ENCODE data around the gene MELTF.

Gene MELTF

DNA sequence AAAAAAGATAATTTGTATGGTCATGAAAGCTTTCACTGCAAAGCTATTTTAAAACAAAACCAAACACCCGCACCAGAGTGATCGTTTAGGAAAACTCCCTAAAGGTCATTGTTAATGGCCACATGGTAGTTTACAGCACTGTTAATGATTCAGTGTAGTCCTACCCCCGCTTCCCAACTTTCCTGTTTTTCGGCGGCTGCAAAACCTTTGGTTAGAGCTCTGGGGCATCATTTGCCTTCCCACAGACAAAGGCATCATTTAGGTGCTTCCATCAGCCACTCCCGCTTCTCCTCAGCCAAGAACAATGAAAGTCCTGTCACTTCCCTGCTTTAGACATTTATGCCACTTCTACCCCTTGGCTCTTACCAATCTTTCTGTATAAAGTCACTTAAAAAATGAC lies 10.6 kb downstream of the MELTF start:
- ChIA-PET CTCF (interaction anchor here (1.0 to 1.2 kb wide), 3 partner anchors 10 to 49 kb away, joined by 3 to 13 read pairs (median 4); partner anchors contain the start of gene MELTF), POLR2A (no interaction called here)
- no peak overlapping the region for H3K4me3 ChIP-seq (ENCODE audit: low read depth, low read length)
- TF ChIP-seq, protein P1, sequence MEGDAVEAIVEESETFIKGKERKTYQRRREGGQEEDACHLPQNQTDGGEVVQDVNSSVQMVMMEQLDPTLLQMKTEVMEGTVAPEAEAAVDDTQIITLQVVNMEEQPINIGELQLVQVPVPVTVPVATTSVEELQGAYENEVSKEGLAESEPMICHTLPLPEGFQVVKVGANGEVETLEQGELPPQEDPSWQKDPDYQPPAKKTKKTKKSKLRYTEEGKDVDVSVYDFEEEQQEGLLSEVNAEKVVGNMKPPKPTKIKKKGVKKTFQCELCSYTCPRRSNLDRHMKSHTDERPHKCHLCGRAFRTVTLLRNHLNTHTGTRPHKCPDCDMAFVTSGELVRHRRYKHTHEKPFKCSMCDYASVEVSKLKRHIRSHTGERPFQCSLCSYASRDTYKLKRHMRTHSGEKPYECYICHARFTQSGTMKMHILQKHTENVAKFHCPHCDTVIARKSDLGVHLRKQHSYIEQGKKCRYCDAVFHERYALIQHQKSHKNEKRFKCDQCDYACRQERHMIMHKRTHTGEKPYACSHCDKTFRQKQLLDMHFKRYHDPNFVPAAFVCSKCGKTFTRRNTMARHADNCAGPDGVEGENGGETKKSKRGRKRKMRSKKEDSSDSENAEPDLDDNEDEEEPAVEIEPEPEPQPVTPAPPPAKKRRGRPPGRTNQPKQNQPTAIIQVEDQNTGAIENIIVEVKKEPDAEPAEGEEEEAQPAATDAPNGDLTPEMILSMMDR (IDR thresholded peaks at IDR 0.05; ENCODE audit: insufficient read depth, low read length, missing control alignments), result no peak
- DNase-seq (ENCODE audit: low read depth, low spot score), result no peak

DNA sequence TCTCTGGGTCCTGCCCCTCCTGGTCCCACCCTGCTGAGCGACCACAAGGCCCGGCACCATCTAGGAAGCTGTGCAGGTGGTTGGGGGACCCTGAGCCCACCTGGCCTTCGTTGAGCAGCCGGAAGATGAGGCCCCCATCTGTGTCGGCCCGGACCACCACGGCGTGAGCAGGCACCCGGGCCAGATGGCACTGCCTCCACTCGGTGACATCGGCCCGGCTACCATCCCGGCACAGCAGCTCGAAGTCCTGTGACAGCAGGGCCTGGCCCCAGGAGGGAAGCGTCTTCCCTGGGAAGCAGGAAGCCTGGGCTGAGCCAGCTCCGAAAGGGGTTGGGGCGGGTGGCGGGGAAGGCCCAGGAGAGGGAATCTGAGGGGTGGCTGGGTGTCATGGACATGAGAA lies 12.6 kb downstream of the MELTF start:
- TF ChIP-seq, protein P1 (IDR thresholded peaks at IDR 0.05; ENCODE audit: insufficient read depth, low read length, missing control alignments), result no peak
- no peak overlapping the region for H3K4me3 ChIP-seq (ENCODE audit: low read depth, low read length)
- ChIA-PET CTCF (interaction anchor here (1.3 to 3.1 kb wide), 5 partner anchors 10 to 39 kb away, joined by 3 to 24 read pairs (median 6); partner anchors contain the start of gene MELTF), POLR2A (no interaction called here)
- DNase-seq (ENCODE audit: low read depth, low spot score), result no peak

GRCh38 chr3:197015790-197016736 lies 13.6 kb downstream of the MELTF start:
- DNase-seq (ENCODE audit: low read depth, low spot score), result no peak
- TF ChIP-seq, protein P1 (IDR thresholded peaks at IDR 0.05; ENCODE audit: insufficient read depth, low read length, missing control alignments), result no peak
- ChIA-PET CTCF (interaction anchor here (1.3 to 3.1 kb wide), 3 partner anchors 13 to 38 kb away, joined by 3 to 24 read pairs (median 7); partner anchors contain the start of gene MELTF), POLR2A (no interaction called here)
- H3K4me3 ChIP-seq (ENCODE audit: low read depth, low read length), result no peak overlapping the region

DNA sequence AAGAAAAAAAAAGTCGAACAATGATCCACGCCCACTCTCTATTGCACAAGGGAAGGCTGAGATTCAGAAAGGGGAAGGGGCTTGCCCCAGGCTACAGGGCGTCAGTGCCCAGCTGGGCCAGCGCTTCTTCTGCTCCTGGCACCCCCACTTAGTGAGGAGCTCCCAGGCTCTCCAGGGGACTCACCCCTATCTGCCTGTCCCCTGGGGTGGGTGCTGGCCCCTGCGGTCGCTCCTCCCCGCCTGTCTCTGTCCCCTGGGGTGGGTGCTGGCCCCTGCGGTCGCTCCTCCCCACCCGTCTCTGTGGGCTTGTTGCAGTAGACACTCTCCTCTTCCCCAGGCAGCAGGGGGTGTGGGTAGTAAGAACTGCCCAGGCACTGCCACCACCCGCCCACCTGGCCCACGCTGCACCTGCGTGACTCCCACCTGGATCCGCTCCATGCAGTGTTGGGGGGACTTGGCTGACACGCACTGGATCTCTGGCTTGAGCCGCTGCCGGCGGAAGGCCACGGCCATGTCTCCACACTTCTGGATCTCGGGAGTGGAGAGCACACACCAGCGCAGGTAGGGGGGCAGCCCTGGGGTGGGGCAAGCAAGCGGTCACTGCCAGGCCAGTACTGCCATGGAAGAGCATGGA lies 14.6 kb downstream of the MELTF start:
- TF ChIP-seq, protein P1 (IDR thresholded peaks at IDR 0.05; ENCODE audit: insufficient read depth, low read length, missing control alignments), result no peak
- CTCF ChIA-PET, result interaction anchor here (1.0 to 3.1 kb wide), 2 partner anchors 14 kb away, joined by 3 to 24 read pairs; partner anchors contain the start of gene MELTF
- POLR2A ChIA-PET, result no interaction called here
- no peak for DNase-seq (ENCODE audit: low read depth, low spot score)
- H3K4me3 ChIP-seq (ENCODE audit: low read depth, low read length), result no peak overlapping the region

DNA sequence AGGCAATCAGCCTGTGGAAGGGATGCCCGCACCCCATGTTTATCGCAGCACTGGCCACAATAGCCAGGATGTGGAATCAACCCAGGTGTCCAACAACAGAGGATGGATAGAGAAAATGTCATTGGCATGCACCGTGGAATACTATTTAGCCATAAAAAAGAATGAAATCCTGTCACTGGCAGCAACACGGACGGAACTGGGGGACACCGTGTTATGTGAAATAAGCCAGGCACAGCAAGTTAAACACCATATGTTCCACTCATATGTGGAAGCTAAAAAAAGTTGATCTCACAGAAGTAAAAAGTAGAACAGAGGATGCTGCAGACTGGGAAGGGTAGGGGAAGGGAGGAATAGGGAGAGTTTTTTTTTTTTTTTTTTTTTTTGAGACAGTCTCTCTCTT lies 15.6 kb downstream of the MELTF start:
- no peak overlapping the region for H3K4me3 ChIP-seq (ENCODE audit: low read depth, low read length)
- TF ChIP-seq, protein P1 (IDR thresholded peaks at IDR 0.05; ENCODE audit: insufficient read depth, low read length, missing control alignments), result no peak
- ChIA-PET CTCF (interaction anchor here (1.0 to 1.7 kb wide), 2 partner anchors 11 to 15 kb away, joined by 3 to 6 read pairs; partner anchors contain the start of gene MELTF), POLR2A (no interaction called here)
- no peak for DNase-seq (ENCODE audit: low read depth, low spot score)

DNA sequence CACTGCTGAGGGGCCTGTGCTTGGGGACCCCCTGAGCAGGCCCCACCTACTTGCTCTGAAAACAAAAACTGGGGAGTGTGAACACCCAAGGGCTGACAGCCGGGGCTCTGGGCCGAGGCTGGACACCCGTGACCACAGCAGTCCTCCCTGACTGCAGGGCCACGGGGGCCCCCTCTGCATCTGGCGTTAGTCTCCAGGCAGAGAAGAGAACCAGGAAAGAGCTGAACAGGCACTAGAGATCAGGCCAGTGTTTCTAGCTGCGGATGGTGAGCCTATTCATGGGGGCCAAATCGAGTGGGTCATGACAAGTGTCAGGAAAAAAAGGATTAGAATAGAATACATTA lies 17.1 kb downstream of the MELTF start:
- no peak overlapping the region for H3K4me3 ChIP-seq (ENCODE audit: low read depth, low read length)
- POLR2A ChIA-PET, result no interaction called here
- DNase-seq (ENCODE audit: low read depth, low spot score), result no peak
- TF ChIP-seq, protein P1 (IDR thresholded peaks at IDR 0.05; ENCODE audit: insufficient read depth, low read length, missing control alignments), result no peak
- CTCF ChIA-PET, result interaction anchor here (1.6 to 1.7 kb wide), 2 partner anchors 9 to 17 kb away, joined by 6 to 9 read pairs; partner anchors contain the start of gene MELTF
